ENCODE data around the gene MTMR12. TPM values are rescaled to one million over a fixed set of nuclear protein-coding genes. Genes with fewer than 3 reads are reported as not detected.

MTMR12 gene
- total RNA-seq, 1 donor from 2014 or later, result 20.4 TPM

GRCh38 chr5:32231241-32231640, 81.5 kb downstream of the MTMR12 start:
- H3K9me3 Mint-ChIP-seq (ENCODE audit: low read depth), result no peaks in the 10 kb centered on the region
- H3K27ac Mint-ChIP-seq (ENCODE audit: unreplicated experiment), result no peak overlapping the region
- no peak for DNase-seq (ENCODE audit: low spot score)
- no peak overlapping the region for H3K4me3 Mint-ChIP-seq (ENCODE audit: unreplicated experiment)
- peaks cover 17% of the 10 kb centered on the region for H3K36me3 Mint-ChIP-seq (ENCODE audit: low read depth)
- TF ChIP-seq, protein P1, sequence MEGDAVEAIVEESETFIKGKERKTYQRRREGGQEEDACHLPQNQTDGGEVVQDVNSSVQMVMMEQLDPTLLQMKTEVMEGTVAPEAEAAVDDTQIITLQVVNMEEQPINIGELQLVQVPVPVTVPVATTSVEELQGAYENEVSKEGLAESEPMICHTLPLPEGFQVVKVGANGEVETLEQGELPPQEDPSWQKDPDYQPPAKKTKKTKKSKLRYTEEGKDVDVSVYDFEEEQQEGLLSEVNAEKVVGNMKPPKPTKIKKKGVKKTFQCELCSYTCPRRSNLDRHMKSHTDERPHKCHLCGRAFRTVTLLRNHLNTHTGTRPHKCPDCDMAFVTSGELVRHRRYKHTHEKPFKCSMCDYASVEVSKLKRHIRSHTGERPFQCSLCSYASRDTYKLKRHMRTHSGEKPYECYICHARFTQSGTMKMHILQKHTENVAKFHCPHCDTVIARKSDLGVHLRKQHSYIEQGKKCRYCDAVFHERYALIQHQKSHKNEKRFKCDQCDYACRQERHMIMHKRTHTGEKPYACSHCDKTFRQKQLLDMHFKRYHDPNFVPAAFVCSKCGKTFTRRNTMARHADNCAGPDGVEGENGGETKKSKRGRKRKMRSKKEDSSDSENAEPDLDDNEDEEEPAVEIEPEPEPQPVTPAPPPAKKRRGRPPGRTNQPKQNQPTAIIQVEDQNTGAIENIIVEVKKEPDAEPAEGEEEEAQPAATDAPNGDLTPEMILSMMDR (IDR thresholded peaks at IDR 0.05), result no peak
- H3K4me1 Mint-ChIP-seq (ENCODE audit: low read depth), result peaks cover 30% of the 10 kb centered on the region
- H3K27me3 Mint-ChIP-seq (ENCODE audit: low read depth), result no peaks in the 10 kb centered on the region

GRCh38 chr5:32230356-32231099, 82.2 kb downstream of the MTMR12 start:
- no peak for DNase-seq (ENCODE audit: low spot score)
- H3K9me3 Mint-ChIP-seq (ENCODE audit: low read depth), result no peaks in the 10 kb centered on the region
- no peak overlapping the region for H3K27ac Mint-ChIP-seq (ENCODE audit: unreplicated experiment)
- peaks cover 17% of the 10 kb centered on the region for H3K36me3 Mint-ChIP-seq (ENCODE audit: low read depth)
- TF ChIP-seq, protein P1 (IDR thresholded peaks at IDR 0.05), result no peak
- no peaks in the 10 kb centered on the region for H3K27me3 Mint-ChIP-seq (ENCODE audit: low read depth)
- no peak overlapping the region for H3K4me3 Mint-ChIP-seq (ENCODE audit: unreplicated experiment)
- H3K4me1 Mint-ChIP-seq (ENCODE audit: low read depth), result peaks cover 35% of the 10 kb centered on the region

- DNase-seq (ENCODE audit: low spot score), result no peak
- Mint-ChIP-seq H3K4me1 (ENCODE audit: low read depth) (peaks cover 38% of the 10 kb centered on the region), H3K36me3 (ENCODE audit: low read depth) (peaks cover 15% of the 10 kb centered on the region), H3K9me3 (ENCODE audit: low read depth) (no peaks in the 10 kb centered on the region), H3K27ac (ENCODE audit: unreplicated experiment) (no peak overlapping the region), H3K4me3 (ENCODE audit: unreplicated experiment) (no peak overlapping the region), H3K27me3 (ENCODE audit: low read depth) (no peaks in the 10 kb centered on the region)
- TF ChIP-seq, protein P1 (IDR thresholded peaks at IDR 0.05), result no peak
Observed at GRCh38 chr5:32229586-32229985, 83.2 kb downstream of the MTMR12 start.

DNA sequence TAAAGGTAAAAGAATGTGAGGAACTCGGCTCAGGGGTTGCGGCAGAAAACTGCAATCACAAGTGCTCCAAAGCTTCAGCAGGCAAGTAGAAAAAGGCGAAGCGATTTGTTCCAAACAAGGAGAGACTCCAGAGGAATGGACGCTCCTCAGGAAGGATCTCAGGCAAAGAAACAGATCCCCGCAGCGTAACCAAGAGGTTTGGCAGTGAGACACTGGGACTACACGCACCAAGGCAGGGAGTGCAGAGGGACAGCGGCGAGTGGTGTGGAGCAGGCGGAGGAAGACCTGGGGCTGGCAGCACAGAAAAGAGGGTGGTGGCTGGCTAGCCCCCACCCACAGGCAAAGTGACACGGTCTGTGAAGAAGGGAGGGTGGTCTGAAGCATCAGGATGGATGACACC, 83.9 kb downstream of the MTMR12 start:
- Mint-ChIP-seq H3K4me1 (ENCODE audit: low read depth) (peaks cover 38% of the 10 kb centered on the region), H3K4me3 (ENCODE audit: unreplicated experiment) (no peak overlapping the region), H3K9me3 (ENCODE audit: low read depth) (no peaks in the 10 kb centered on the region), H3K27me3 (ENCODE audit: low read depth) (no peaks in the 10 kb centered on the region), H3K27ac (ENCODE audit: unreplicated experiment) (no peak overlapping the region), H3K36me3 (ENCODE audit: low read depth) (peaks cover 15% of the 10 kb centered on the region)
- TF ChIP-seq, protein P1 (IDR thresholded peaks at IDR 0.05), result no peak
- DNase-seq (ENCODE audit: low spot score), result no peak

- Mint-ChIP-seq H3K9me3 (ENCODE audit: low read depth) (no peaks in the 10 kb centered on the region), H3K4me3 (ENCODE audit: unreplicated experiment) (no peak overlapping the region), H3K36me3 (ENCODE audit: low read depth) (peaks cover 15% of the 10 kb centered on the region), H3K4me1 (ENCODE audit: low read depth) (peaks cover 35% of the 10 kb centered on the region), H3K27ac (ENCODE audit: unreplicated experiment) (peak overlapping the region; percentile 86), H3K27me3 (ENCODE audit: low read depth) (no peaks in the 10 kb centered on the region)
- TF ChIP-seq, protein P1 (IDR thresholded peaks at IDR 0.05), result no peak
- DNase-seq (ENCODE audit: low spot score), result no peak
Observed at GRCh38 chr5:32225445-32225844, 87.3 kb downstream of the MTMR12 start.
